HL-60 (cell line): Measurements from ENCODE around the gene TMEM18.

Experiments used
- DNase-seq, 2 experiments: peaks; one replicate each; pipeline ENCODE4 v3.0.0-alpha.2; 2010 to 2020; ENCODE audit warnings: low read depth in 1 of 2, low spot score in 1 of 2
- H3K27ac ChIP-seq: fragments of 250-450 bp; sonication (Bioruptor Pico); replicated peaks from 2 replicates; pipeline ENCODE4 v1.5.1; 2020; ENCODE audit warnings: mild to moderate bottlenecking, moderate library complexity
- H3K27me3 ChIP-seq: fragments of 250-450 bp; sonication (Bioruptor Pico); 2 replicates; pipeline ENCODE4 v1.5.1; 2021; ENCODE audit warnings: mild to moderate bottlenecking, moderate library complexity; ENCODE audit not compliant: insufficient read depth, poor library complexity, severe bottlenecking
- H3K4me3 ChIP-seq: replicated peaks from 2 replicates; pipeline ENCODE4 v1.5.1; 2011; ENCODE audit warnings: mild to moderate bottlenecking, control low read depth, low read length; ENCODE audit not compliant: insufficient read depth
- GABPA ChIP-seq: IDR thresholded peaks from 2 replicates; pipeline ENCODE4 v1.6.1; 2012; ENCODE audit warnings: low read depth
- POLR2AphosphoS5 ChIP-seq: IDR thresholded peaks from 2 replicates; pipeline ENCODE4 v1.6.1; 2012; ENCODE audit warnings: low read depth
- SPI1 ChIP-seq: IDR thresholded peaks from 2 replicates; pipeline ENCODE4 v1.6.1; 2012; ENCODE audit warnings: low read depth, mild to moderate bottlenecking, borderline replicate concordance
- TF ChIP-seq, protein P1 (sequence below): IDR thresholded peaks from one replicate; pipeline ENCODE4 v1.5.1; 2011; ENCODE audit warnings: low read length, control low read depth, inconsistent platforms; ENCODE audit not compliant: insufficient read depth
- TF ChIP-seq, protein P2 (sequence below): IDR thresholded peaks from 2 replicates; pipeline ENCODE4 v1.6.1; 2012; ENCODE audit warnings: low read depth; ENCODE audit not compliant: insufficient replicate concordance

Gene TMEM18

DNA sequence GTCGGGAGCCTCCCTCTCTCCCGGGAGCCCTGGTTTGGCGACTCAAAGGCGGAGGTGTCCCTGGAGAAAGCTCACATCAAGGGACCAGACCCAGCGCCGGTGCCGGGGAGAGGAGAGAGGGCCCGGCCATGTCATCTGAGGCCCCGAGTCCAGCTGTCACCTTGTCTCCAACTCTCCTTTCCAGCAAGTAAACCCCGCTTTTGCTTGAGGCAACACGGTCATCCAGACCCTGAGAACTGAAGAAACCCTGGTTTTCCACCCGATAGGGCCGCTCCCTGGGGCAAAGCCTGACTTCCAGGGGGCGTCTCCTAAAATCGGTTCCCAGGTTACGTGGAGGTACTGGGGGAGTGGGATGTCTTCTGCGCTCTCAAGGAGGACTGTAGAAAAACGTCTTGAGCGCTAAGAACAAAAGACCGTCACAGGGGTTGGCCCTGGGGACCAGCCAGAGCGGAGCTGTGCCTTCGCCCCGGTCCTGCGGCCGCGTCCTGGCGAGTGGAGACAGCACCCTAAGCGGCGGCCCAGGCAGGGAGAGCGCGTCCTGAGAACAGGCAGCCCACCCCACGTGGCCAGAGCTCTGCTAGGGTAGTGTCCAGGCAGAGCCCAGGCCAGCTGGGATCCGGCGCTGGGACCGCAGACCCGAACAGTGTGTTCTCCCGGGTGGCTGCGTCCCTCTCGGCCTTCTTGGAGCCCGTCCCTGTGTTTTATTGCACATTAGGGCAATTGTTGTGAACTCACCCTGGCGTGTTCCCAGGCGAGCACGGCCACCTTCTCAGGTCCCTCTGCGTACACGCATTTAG, 55.7 kb downstream of the TMEM18 start:
- Histone ChIP-seq H3K27me3 (no peaks in the 10 kb centered on the region), H3K27ac (no peak overlapping the region), H3K4me3 (no peak overlapping the region)
- TF ChIP-seq, protein P1, sequence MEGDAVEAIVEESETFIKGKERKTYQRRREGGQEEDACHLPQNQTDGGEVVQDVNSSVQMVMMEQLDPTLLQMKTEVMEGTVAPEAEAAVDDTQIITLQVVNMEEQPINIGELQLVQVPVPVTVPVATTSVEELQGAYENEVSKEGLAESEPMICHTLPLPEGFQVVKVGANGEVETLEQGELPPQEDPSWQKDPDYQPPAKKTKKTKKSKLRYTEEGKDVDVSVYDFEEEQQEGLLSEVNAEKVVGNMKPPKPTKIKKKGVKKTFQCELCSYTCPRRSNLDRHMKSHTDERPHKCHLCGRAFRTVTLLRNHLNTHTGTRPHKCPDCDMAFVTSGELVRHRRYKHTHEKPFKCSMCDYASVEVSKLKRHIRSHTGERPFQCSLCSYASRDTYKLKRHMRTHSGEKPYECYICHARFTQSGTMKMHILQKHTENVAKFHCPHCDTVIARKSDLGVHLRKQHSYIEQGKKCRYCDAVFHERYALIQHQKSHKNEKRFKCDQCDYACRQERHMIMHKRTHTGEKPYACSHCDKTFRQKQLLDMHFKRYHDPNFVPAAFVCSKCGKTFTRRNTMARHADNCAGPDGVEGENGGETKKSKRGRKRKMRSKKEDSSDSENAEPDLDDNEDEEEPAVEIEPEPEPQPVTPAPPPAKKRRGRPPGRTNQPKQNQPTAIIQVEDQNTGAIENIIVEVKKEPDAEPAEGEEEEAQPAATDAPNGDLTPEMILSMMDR, result no peak
- TF ChIP-seq, protein P2, sequence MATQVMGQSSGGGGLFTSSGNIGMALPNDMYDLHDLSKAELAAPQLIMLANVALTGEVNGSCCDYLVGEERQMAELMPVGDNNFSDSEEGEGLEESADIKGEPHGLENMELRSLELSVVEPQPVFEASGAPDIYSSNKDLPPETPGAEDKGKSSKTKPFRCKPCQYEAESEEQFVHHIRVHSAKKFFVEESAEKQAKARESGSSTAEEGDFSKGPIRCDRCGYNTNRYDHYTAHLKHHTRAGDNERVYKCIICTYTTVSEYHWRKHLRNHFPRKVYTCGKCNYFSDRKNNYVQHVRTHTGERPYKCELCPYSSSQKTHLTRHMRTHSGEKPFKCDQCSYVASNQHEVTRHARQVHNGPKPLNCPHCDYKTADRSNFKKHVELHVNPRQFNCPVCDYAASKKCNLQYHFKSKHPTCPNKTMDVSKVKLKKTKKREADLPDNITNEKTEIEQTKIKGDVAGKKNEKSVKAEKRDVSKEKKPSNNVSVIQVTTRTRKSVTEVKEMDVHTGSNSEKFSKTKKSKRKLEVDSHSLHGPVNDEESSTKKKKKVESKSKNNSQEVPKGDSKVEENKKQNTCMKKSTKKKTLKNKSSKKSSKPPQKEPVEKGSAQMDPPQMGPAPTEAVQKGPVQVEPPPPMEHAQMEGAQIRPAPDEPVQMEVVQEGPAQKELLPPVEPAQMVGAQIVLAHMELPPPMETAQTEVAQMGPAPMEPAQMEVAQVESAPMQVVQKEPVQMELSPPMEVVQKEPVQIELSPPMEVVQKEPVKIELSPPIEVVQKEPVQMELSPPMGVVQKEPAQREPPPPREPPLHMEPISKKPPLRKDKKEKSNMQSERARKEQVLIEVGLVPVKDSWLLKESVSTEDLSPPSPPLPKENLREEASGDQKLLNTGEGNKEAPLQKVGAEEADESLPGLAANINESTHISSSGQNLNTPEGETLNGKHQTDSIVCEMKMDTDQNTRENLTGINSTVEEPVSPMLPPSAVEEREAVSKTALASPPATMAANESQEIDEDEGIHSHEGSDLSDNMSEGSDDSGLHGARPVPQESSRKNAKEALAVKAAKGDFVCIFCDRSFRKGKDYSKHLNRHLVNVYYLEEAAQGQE, result no peak
- TF ChIP-seq POLR2AphosphoS5 (no peak), GABPA (no peak)
- DNase-seq, result no peak

DNA sequence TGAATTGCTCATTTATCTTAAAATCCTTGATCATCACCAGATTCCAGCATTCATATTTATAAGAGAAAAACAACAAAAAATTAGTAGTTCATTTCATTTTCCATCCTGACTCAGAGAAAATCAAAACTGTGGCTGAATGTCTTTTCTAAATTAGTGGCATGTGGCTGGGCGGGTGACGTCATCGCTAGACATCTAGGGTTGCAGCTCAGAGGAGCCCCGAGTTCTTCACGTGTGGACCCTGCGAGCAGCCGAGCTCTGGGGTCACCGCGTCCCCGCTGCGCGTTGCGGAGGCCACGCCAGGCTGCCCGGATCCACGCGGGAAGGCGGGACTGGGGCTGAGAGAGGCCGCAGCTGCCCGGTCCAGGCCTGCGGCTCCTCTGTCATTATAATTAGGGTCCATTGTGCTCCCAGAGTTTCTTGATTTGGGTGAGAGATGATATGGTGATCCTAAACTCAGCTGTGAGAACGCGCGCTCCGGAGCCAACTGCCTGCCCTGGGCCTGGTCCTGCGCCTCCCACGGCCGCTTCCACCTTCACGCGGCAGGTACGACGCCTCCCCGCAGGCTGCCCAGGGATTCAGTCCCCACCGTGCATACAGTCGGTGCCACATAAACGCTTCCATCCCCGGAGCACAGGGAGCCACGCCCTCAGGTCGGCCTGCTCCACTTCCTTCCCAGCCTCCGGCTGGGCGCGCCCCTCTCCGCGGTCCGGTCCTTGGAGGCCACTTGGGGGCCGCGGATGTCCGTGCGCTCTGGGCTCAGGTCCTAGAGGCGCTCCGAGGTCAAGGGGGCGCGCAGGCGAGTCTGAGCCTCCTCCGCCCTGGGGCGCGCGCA, 56.5 kb downstream of the TMEM18 start:
- no peak for DNase-seq
- H3K27ac ChIP-seq, result no peak overlapping the region
- TF ChIP-seq, protein P1, result no peak
- TF ChIP-seq POLR2AphosphoS5 (no peak), GABPA (no peak), SPI1 (no peak)
- TF ChIP-seq, protein P2, result no peak
- no peaks in the 10 kb centered on the region for H3K27me3 ChIP-seq
- H3K4me3 ChIP-seq, result no peak overlapping the region

DNA sequence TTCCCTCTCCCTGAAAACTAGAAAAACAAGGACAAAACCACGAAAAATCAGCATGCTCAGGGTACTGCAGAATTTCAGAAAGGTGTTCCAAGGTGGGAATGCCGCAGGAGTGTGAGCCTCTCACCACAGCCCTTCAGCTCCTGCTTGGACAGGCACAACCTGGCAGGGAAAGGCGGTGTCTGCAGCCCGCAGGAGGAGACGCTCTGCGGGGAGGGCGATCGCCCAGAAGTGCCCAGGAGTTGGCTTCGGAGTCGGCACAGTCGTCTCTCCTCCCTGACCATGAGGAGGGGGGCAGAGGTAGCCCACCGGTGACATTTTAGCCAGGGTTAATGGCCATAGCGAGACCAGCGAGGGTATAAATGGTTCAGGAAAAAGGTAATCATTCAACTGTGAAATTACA, 57.2 kb downstream of the TMEM18 start:
- H3K27ac ChIP-seq, result no peak overlapping the region
- no peak overlapping the region for H3K4me3 ChIP-seq
- TF ChIP-seq SPI1, result no peak
- TF ChIP-seq, protein P2, result no peak
- TF ChIP-seq, protein P1, result no peak
- TF ChIP-seq GABPA, result no peak
- no peak for TF ChIP-seq POLR2AphosphoS5
- DNase-seq, result no peak
- no peaks in the 10 kb centered on the region for H3K27me3 ChIP-seq
